ENCODE measurements around the gene RTL5.

Gene RTL5

GRCh38 chrX:72120837-72121236 is 10.9 kb downstream of the RTL5 start:
- no peak for TF ChIP-seq CTCF (IDR thresholded peaks at IDR 0.05; ENCODE audit: control insufficient read depth, extremely low read depth, insufficient read depth)
- no peak for DNase-seq (ENCODE audit: low read depth)
- no peak overlapping the region for H3K4me3 ChIP-seq (ENCODE audit: low read depth, low read length)

- DNase-seq (ENCODE audit: low read depth) = no peak
- no peak for TF ChIP-seq CTCF (IDR thresholded peaks at IDR 0.05; ENCODE audit: control insufficient read depth, extremely low read depth, insufficient read depth)
- no peak overlapping the region for H3K4me3 ChIP-seq (ENCODE audit: low read depth, low read length)
Measured at GRCh38 chrX:72117636-72118210, 14.0 kb downstream of the RTL5 start.

GRCh38 chrX:72115380-72115779 is 16.3 kb downstream of the RTL5 start:
- TF ChIP-seq CTCF (IDR thresholded peaks at IDR 0.05; ENCODE audit: control insufficient read depth, extremely low read depth, insufficient read depth) = no peak
- DNase-seq (ENCODE audit: low read depth) = no peak

GRCh38 chrX:72114807-72115206 is 16.9 kb downstream of the RTL5 start:
- no peak for TF ChIP-seq CTCF (IDR thresholded peaks at IDR 0.05; ENCODE audit: control insufficient read depth, extremely low read depth, insufficient read depth)
- no peak for DNase-seq (ENCODE audit: low read depth)
- no peak overlapping the region for H3K4me3 ChIP-seq (ENCODE audit: low read depth, low read length)

More at GRCh38 chrX:72115380-72115779, 16.3 kb downstream of the RTL5 start:
- no peak overlapping the region for H3K4me3 ChIP-seq (ENCODE audit: low read depth, low read length)

- H3K4me3 ChIP-seq (ENCODE audit: low read depth, low read length) = no peak overlapping the region
- TF ChIP-seq CTCF (IDR thresholded peaks at IDR 0.05; ENCODE audit: control insufficient read depth, extremely low read depth, insufficient read depth) = no peak
- DNase-seq (ENCODE audit: low read depth) = no peak
Measured at GRCh38 chrX:72114306-72114705, 17.4 kb downstream of the RTL5 start.

GRCh38 chrX:72113461-72113860 is 18.3 kb downstream of the RTL5 start:
- TF ChIP-seq CTCF (IDR thresholded peaks at IDR 0.05; ENCODE audit: control insufficient read depth, extremely low read depth, insufficient read depth) = no peak

More at GRCh38 chrX:72113461-72113860, 18.3 kb downstream of the RTL5 start:
- no peak overlapping the region for H3K4me3 ChIP-seq (ENCODE audit: low read depth, low read length)
- no peak for DNase-seq (ENCODE audit: low read depth)
